Measurements from ENCODE around the gene PDE4DIP. TPM values are rescaled to one million over a fixed set of nuclear protein-coding genes. Genes with fewer than 3 reads are reported as not detected.
"Not testable (repeated sequence)": the region's sequence is repeated elsewhere in the genome, so short reads cannot be mapped to it uniquely, and the experiment has no call there.

Gene PDE4DIP
- total RNA-seq, 2 experiments from 2014 or later, result 19.6 to 19.8 TPM

- H3K4me3 Mint-ChIP-seq; CTCF ChIA-PET; POLR2A ChIA-PET; DNase-seq; H3K36me3 Mint-ChIP-seq (ENCODE audit: low read depth); intact Hi-C loops (cut with micrococcal nuclease); H3K27ac Mint-ChIP-seq; H3K9me3 Mint-ChIP-seq; ATAC-seq; H3K27me3 Mint-ChIP-seq; H3K4me1 Mint-ChIP-seq (ENCODE audit: low read depth): not testable (repeated sequence)
These were observed 35.7 kb downstream of the PDE4DIP start for GRCh38 chr1:148879812-148880416.

GRCh38 chr1:148881261-148881660, 37.0 kb downstream of the PDE4DIP start:
- POLR2A ChIA-PET; H3K27me3 Mint-ChIP-seq; H3K4me3 Mint-ChIP-seq; H3K4me1 Mint-ChIP-seq (ENCODE audit: low read depth); intact Hi-C loops (cut with micrococcal nuclease); H3K27ac Mint-ChIP-seq; ATAC-seq; H3K9me3 Mint-ChIP-seq; CTCF ChIA-PET; DNase-seq; H3K36me3 Mint-ChIP-seq (ENCODE audit: low read depth): not testable (repeated sequence)

GRCh38 chr1:148885219-148885618, 41.0 kb downstream of the PDE4DIP start:
- POLR2A ChIA-PET; H3K4me1 Mint-ChIP-seq (ENCODE audit: low read depth); H3K4me3 Mint-ChIP-seq; H3K9me3 Mint-ChIP-seq; H3K36me3 Mint-ChIP-seq (ENCODE audit: low read depth); CTCF ChIA-PET; H3K27ac Mint-ChIP-seq; DNase-seq; H3K27me3 Mint-ChIP-seq; intact Hi-C loops (cut with micrococcal nuclease): not testable (repeated sequence)
- peak; percentile 27 for ATAC-seq

GRCh38 chr1:148886293-148886692, 42.1 kb downstream of the PDE4DIP start:
- CTCF ChIA-PET; intact Hi-C loops (cut with micrococcal nuclease); POLR2A ChIA-PET; H3K27ac Mint-ChIP-seq; H3K4me1 Mint-ChIP-seq (ENCODE audit: low read depth); H3K9me3 Mint-ChIP-seq; H3K36me3 Mint-ChIP-seq (ENCODE audit: low read depth); H3K27me3 Mint-ChIP-seq; H3K4me3 Mint-ChIP-seq; DNase-seq; ATAC-seq: not testable (repeated sequence)

GRCh38 chr1:148888597-148888996, 44.4 kb downstream of the PDE4DIP start:
- H3K27me3 Mint-ChIP-seq; POLR2A ChIA-PET; H3K9me3 Mint-ChIP-seq; ATAC-seq; CTCF ChIA-PET; H3K27ac Mint-ChIP-seq; H3K36me3 Mint-ChIP-seq (ENCODE audit: low read depth); H3K4me3 Mint-ChIP-seq; H3K4me1 Mint-ChIP-seq (ENCODE audit: low read depth); intact Hi-C loops (cut with micrococcal nuclease); DNase-seq: not testable (repeated sequence)

GRCh38 chr1:148889267-148890074, 45.2 kb downstream of the PDE4DIP start:
- DNase-seq; H3K4me3 Mint-ChIP-seq; CTCF ChIA-PET; H3K9me3 Mint-ChIP-seq; intact Hi-C loops (cut with micrococcal nuclease); H3K27ac Mint-ChIP-seq; ATAC-seq; H3K27me3 Mint-ChIP-seq; H3K4me1 Mint-ChIP-seq (ENCODE audit: low read depth); POLR2A ChIA-PET; H3K36me3 Mint-ChIP-seq (ENCODE audit: low read depth): not testable (repeated sequence)

GRCh38 chr1:148890075-148890568, 45.9 kb downstream of the PDE4DIP start:
- H3K27me3 Mint-ChIP-seq; DNase-seq; ATAC-seq; H3K36me3 Mint-ChIP-seq (ENCODE audit: low read depth); CTCF ChIA-PET; intact Hi-C loops (cut with micrococcal nuclease); POLR2A ChIA-PET; H3K4me1 Mint-ChIP-seq (ENCODE audit: low read depth); H3K9me3 Mint-ChIP-seq; H3K4me3 Mint-ChIP-seq; H3K27ac Mint-ChIP-seq: not testable (repeated sequence)

- H3K4me3 Mint-ChIP-seq; H3K27me3 Mint-ChIP-seq; intact Hi-C loops (cut with micrococcal nuclease); CTCF ChIA-PET; H3K9me3 Mint-ChIP-seq; POLR2A ChIA-PET; H3K4me1 Mint-ChIP-seq (ENCODE audit: low read depth); H3K36me3 Mint-ChIP-seq (ENCODE audit: low read depth); ATAC-seq; H3K27ac Mint-ChIP-seq; DNase-seq: not testable (repeated sequence)
These were observed 50.4 kb downstream of the PDE4DIP start for GRCh38 chr1:148894360-148895352.

- POLR2A ChIA-PET; H3K4me1 Mint-ChIP-seq (ENCODE audit: low read depth); intact Hi-C loops (cut with micrococcal nuclease): not testable (repeated sequence)
These were observed 55.8 kb downstream of the PDE4DIP start for GRCh38 chr1:148900026-148900425.

GRCh38 chr1:148900691-148901090, 56.5 kb downstream of the PDE4DIP start:
- H3K4me1 Mint-ChIP-seq (ENCODE audit: low read depth); ATAC-seq; H3K36me3 Mint-ChIP-seq (ENCODE audit: low read depth); H3K4me3 Mint-ChIP-seq; H3K27me3 Mint-ChIP-seq; POLR2A ChIA-PET; DNase-seq; intact Hi-C loops (cut with micrococcal nuclease); H3K9me3 Mint-ChIP-seq; H3K27ac Mint-ChIP-seq; CTCF ChIA-PET: not testable (repeated sequence)

More at GRCh38 chr1:148900026-148900425, 55.8 kb downstream of the PDE4DIP start:
- ATAC-seq, result peak; percentile 60
- H3K4me3 Mint-ChIP-seq; CTCF ChIA-PET; H3K27me3 Mint-ChIP-seq; H3K9me3 Mint-ChIP-seq; H3K36me3 Mint-ChIP-seq (ENCODE audit: low read depth); DNase-seq; H3K27ac Mint-ChIP-seq: not testable (repeated sequence)

GRCh38 chr1:148901150-148901952, 57.1 kb downstream of the PDE4DIP start:
- DNase-seq; H3K36me3 Mint-ChIP-seq (ENCODE audit: low read depth); H3K27ac Mint-ChIP-seq; H3K9me3 Mint-ChIP-seq; H3K27me3 Mint-ChIP-seq; H3K4me3 Mint-ChIP-seq; CTCF ChIA-PET; POLR2A ChIA-PET; H3K4me1 Mint-ChIP-seq (ENCODE audit: low read depth); intact Hi-C loops (cut with micrococcal nuclease): not testable (repeated sequence)
- ATAC-seq, result peak; percentile 92
